Astrocyte (in vitro differentiated cells and primary cell): ENCODE measurements around the gene ATXN1L.

Source experiments
- CTCF ChIP-seq: IDR thresholded peaks from 2 replicates; pipeline ENCODE4 v1.5.1; 2011; ENCODE audit warnings: low read depth, mild to moderate bottlenecking, inconsistent platforms, low read length, moderate library complexity; ENCODE audit not compliant: insufficient read depth
- EZH2 ChIP-seq: IDR thresholded peaks from 2 replicates; pipeline ENCODE4 v1.6.1; 2012; ENCODE audit warnings: mild to moderate bottlenecking, low read length, inconsistent platforms; ENCODE audit not compliant: insufficient read depth

DNA sequence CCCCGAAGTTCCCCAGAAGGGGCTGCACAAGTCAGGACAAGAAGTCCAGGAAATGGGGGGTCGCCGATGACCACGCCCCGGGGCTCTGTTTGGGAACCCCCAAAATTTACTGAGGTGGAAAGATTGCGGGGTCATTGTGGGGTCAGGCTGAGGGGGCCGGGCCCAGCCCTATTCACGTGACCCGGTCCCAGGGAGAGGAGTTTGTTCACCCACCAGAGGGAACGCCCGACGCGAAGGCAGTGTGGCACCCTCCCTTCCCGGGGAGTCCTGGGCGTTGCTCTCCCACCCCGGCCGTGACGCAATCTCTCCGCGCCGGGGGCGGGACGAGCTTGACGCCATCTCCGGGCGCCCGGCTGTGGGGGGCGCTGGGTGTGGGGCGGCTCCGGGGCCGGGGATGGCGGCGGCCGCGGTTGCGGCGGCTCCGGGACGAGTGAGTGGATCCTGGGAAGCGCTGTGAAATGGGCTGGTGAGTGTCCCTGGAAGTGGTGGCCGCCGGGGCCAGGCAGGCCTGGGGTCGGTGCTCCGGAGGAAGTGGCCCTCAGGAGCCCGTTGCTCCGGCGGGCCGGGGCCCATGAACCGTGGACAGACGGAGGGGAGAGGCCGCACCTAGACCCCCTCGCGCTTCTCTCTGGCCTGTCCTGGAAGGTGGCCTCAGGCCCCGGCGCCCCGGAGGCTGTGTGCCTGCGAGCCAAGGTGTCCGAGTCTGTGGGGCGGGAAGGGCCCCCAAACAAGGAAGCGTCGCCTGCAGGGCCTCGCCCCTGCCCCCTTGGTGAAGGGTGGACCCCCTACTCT lies at the start of gene ATXN1L:
- TF ChIP-seq CTCF (no peak), EZH2 (no peak)
